ENCODE measurements around the gene ZNF226. TPM values are rescaled to one million over a fixed set of nuclear protein-coding genes. Genes with fewer than 3 reads are reported as not detected.
A peak's percentile ranks its signal among the peaks of the same experiment; 100 is the strongest.
"Not testable (repeated sequence)": the region's sequence is repeated elsewhere in the genome, so short reads cannot be mapped to it uniquely, and the experiment has no call there.

Gene ZNF226
- 1 to 10 TPM; 5.9 to 6.7 TPM for total RNA-seq

- Mint-ChIP-seq H3K4me3 (peak within 1 kb of the TSS; percentile 92), H3K4me1 (ENCODE audit: low read depth) (peaks cover 26% of the 10 kb centered on the region), H3K27ac (peak within 1 kb of the TSS; percentile 97), H3K9me3 (peaks cover 46% of the 10 kb centered on the region), H3K27me3 (no peaks in the 10 kb centered on the region), H3K36me3 (ENCODE audit: low read depth) (peaks cover 39% of the 10 kb centered on the region)
- ChIA-PET POLR2A (interaction anchor here (0.6 to 1.1 kb wide), 5 partner anchors 23 to 336 kb away, joined by 3 to 8 read pairs (median 3); no protein-coding TSS in a partner anchor), CTCF (interaction anchor here (0.8 to 1.4 kb wide), 2 partner anchors 42 to 70 kb away, joined by 3 to 4 read pairs; no protein-coding TSS in a partner anchor)
- no peak for TF ChIP-seq CTCF (IDR thresholded peaks at IDR 0.05)
- peak; percentile 88 for ATAC-seq
- peak; percentile 88 for DNase-seq
- intact Hi-C loops (cut with micrococcal nuclease): no loop called here
These were observed at the start of gene ZNF226 for GRCh38 chr19:44164673-44165512. Gene ZNF226, plus strand, starts transcription at chr19:44165100. Its CDS starts 4,981 bp downstream, at chr19:44170081.

- H3K9me3 Mint-ChIP-seq: peaks cover 41% of the 10 kb centered on the region
- POLR2A ChIA-PET; DNase-seq; H3K4me1 Mint-ChIP-seq (ENCODE audit: low read depth); H3K4me3 Mint-ChIP-seq; H3K27ac Mint-ChIP-seq; intact Hi-C loops (cut with micrococcal nuclease); CTCF ChIA-PET; ATAC-seq; H3K27me3 Mint-ChIP-seq: not testable (repeated sequence)
- H3K36me3 Mint-ChIP-seq (ENCODE audit: low read depth): peaks cover 84% of the 10 kb centered on the region
These were observed 43.7 kb upstream of the ZNF226 start for GRCh38 chr19:44121162-44121561.

GRCh38 chr19:44131955-44132354 is 32.9 kb upstream of the ZNF226 start:
- H3K4me1 Mint-ChIP-seq (ENCODE audit: low read depth): no peaks in the 10 kb centered on the region
- no peak overlapping the region for H3K4me3 Mint-ChIP-seq
- ATAC-seq: no peak
- H3K27ac Mint-ChIP-seq: no peak overlapping the region
- ChIA-PET POLR2A (interaction anchor here (1.1 to 2.1 kb wide), 2 partner anchors 10 to 17 kb away, joined by 3 to 6 read pairs; no protein-coding TSS in a partner anchor), CTCF (no interaction called here)
- H3K36me3 Mint-ChIP-seq (ENCODE audit: low read depth): peaks cover 40% of the 10 kb centered on the region
- no peaks in the 10 kb centered on the region for H3K27me3 Mint-ChIP-seq
- no peak for TF ChIP-seq CTCF (IDR thresholded peaks at IDR 0.05)
- peaks cover 34% of the 10 kb centered on the region for H3K9me3 Mint-ChIP-seq
- intact Hi-C loops (cut with micrococcal nuclease): no loop called here
- DNase-seq: no peak

- H3K36me3 Mint-ChIP-seq (ENCODE audit: low read depth): peaks cover 31% of the 10 kb centered on the region
- intact Hi-C loops (cut with micrococcal nuclease): no loop called here
- CTCF ChIA-PET: interaction anchor here (1.2 kb wide), 1 partner anchor 27 kb away, joined by 3 read pairs; no protein-coding TSS in a partner anchor
- ATAC-seq (peak; percentile 83), DNase-seq (peak; percentile 74)
- POLR2A ChIA-PET: interaction anchor here (0.6 to 1.5 kb wide), 4 partner anchors 9 to 24 kb away, joined by 3 to 8 read pairs (median 6); partner anchors contain the start of gene ZNF226
- no peaks in the 10 kb centered on the region for H3K27me3 Mint-ChIP-seq
- H3K4me1 Mint-ChIP-seq (ENCODE audit: low read depth): peaks cover 15% of the 10 kb centered on the region
- H3K4me3 Mint-ChIP-seq: peak within 1 kb of the TSS; percentile 88
- H3K27ac Mint-ChIP-seq: peak within 1 kb of the TSS; percentile 95
- TF ChIP-seq CTCF (IDR thresholded peaks at IDR 0.05): no peak
- H3K9me3 Mint-ChIP-seq: peaks cover 13% of the 10 kb centered on the region
These were observed 23.5 kb upstream of the ZNF226 start, which contains the start of gene ZNF234 for GRCh38 chr19:44141191-44142058. Gene ZNF234, plus strand, starts transcription at chr19:44141554. Its CDS starts 3,079 bp downstream, at chr19:44144633.

- Mint-ChIP-seq H3K27me3 (no peaks in the 10 kb centered on the region), H3K9me3 (peaks cover 12% of the 10 kb centered on the region), H3K4me3 (peak overlapping the region; percentile 88), H3K36me3 (ENCODE audit: low read depth) (peaks cover 32% of the 10 kb centered on the region), H3K4me1 (ENCODE audit: low read depth) (peaks cover 15% of the 10 kb centered on the region), H3K27ac (peak overlapping the region; percentile 95)
- DNase-seq (peak; percentile 8), ATAC-seq (no peak)
- intact Hi-C loops (cut with micrococcal nuclease): no loop called here
- TF ChIP-seq CTCF (IDR thresholded peaks at IDR 0.05): no peak
- ChIA-PET CTCF (interaction anchor here (1.2 kb wide), 1 partner anchor 28 kb away, joined by 3 read pairs; no protein-coding TSS in a partner anchor), POLR2A (interaction anchor here (0.6 to 1.5 kb wide), 4 partner anchors 10 to 24 kb away, joined by 3 to 8 read pairs (median 6); partner anchors contain the start of gene ZNF226)
These were observed 22.9 kb upstream of the ZNF226 start for GRCh38 chr19:44142059-44142433.

All from activated CD8-positive, alpha-beta T cell treated with anti-CD3 and anti-CD28 coated beads for 36 hours (primary cell).